Naive thymus-derived CD4-positive, alpha-beta T cell (primary cell): ENCODE results near the gene NUP98. TPM values are rescaled to one million over a fixed set of nuclear protein-coding genes. Genes with fewer than 3 reads are reported as not detected.
A peak's percentile ranks its signal among the peaks of the same experiment; 100 is the strongest.
"Not testable (repeated sequence)": the region's sequence is repeated elsewhere in the genome, so short reads cannot be mapped to it uniquely, and the experiment has no call there.

Experiments
- ATAC-seq: fragments of 150-1000 bp; cut with Tn5 transposase; 2 replicates; pipeline ENCODE4 v1.10.0; 2021; ENCODE audit warnings: mild to moderate bottlenecking, moderate library complexity
- CTCF ChIA-PET: fragments of 350-600 bp; sonication (Branson Sonifier 250); formaldehyde crosslinking; loops from one replicate; lab custom pipeline; 2021; ENCODE audit warnings: antibody characterized with exemption; lab: Charles Lee
- POLR2A ChIA-PET: fragments of 350-600 bp; sonication (Branson Sonifier 250); formaldehyde crosslinking; loops from one replicate; lab custom pipeline; 2021; ENCODE audit warnings: antibody characterized with exemption, inconsistent platforms; lab: Charles Lee
- DNase-seq, 9 donors: peaks; one replicate each; pipeline versions ENCODE4 v3.0.0 to v3.0.0-alpha.2; 2020 to 2022; ENCODE audit warnings: mixed read lengths in 1 of 9
- H3K27ac ChIP-seq: one replicate; pipeline ENCODE4 v1.7.0; 2013; ENCODE audit warnings: mild to moderate bottlenecking, low read depth, low read length, moderate library complexity
- H3K27me3 ChIP-seq, 2 donors: one replicate each; pipeline ENCODE4 v1.7.0; 2013; ENCODE audit warnings: low read length in 2 of 2, mild to moderate bottlenecking in 2 of 2, moderate library complexity in 2 of 2; ENCODE audit not compliant: control insufficient read depth in 2 of 2, insufficient read depth in 2 of 2
- H3K36me3 ChIP-seq, 3 experiments: 1 replicate in 2 of 3; 2 replicates in 1 of 3; pipeline ENCODE4 v1.7.0; 2013; ENCODE audit warnings: low read length in 3 of 3, mild to moderate bottlenecking in 3 of 3, moderate library complexity in 1 of 3; ENCODE audit not compliant: insufficient read depth in 3 of 3, control insufficient read depth in 2 of 3
- H3K4me1 ChIP-seq, 2 donors: one replicate each; pipeline ENCODE4 v1.7.0; 2013; ENCODE audit warnings: low read length in 2 of 2, mild to moderate bottlenecking in 2 of 2, moderate library complexity in 1 of 2; ENCODE audit not compliant: control insufficient read depth in 2 of 2, insufficient read depth in 2 of 2
- H3K4me3 ChIP-seq: 2 replicates; pipeline ENCODE4 v1.7.0; 2013; ENCODE audit warnings: mild to moderate bottlenecking, low read length
- H3K9me3 ChIP-seq, 3 experiments: 1 replicate in 2 of 3; 2 replicates in 1 of 3; pipeline ENCODE4 v1.7.0; 2013; ENCODE audit warnings: low read length in 3 of 3; ENCODE audit not compliant: control insufficient read depth in 2 of 3
- H3K27ac Mint-ChIP-seq, 9 donors: one replicate each; pipeline ENCODE4 v1.8.0; 2020 to 2022; ENCODE audit warnings: mixed read lengths in 9 of 9, mild to moderate bottlenecking in 8 of 9, moderate library complexity in 5 of 9, inconsistent platforms in 2 of 9
- H3K27me3 Mint-ChIP-seq, 5 donors: one replicate each; pipeline ENCODE4 v1.8.0; 2021 to 2022; ENCODE audit warnings: mixed read lengths in 5 of 5, mild to moderate bottlenecking in 1 of 5
- H3K36me3 Mint-ChIP-seq, 5 donors: one replicate each; pipeline ENCODE4 v1.8.0; 2020 to 2022; ENCODE audit warnings: mixed read lengths in 5 of 5, mild to moderate bottlenecking in 3 of 5, inconsistent platforms in 1 of 5
- H3K4me1 Mint-ChIP-seq, 7 donors: one replicate each; pipeline ENCODE4 v1.8.0; 2020 to 2022; ENCODE audit warnings: mixed read lengths in 7 of 7, mild to moderate bottlenecking in 3 of 7, inconsistent platforms in 1 of 7
- H3K4me3 Mint-ChIP-seq, 10 donors: one replicate each; pipeline ENCODE4 v1.8.0; 2020 to 2022; ENCODE audit warnings: mild to moderate bottlenecking in 10 of 10, mixed read lengths in 10 of 10, moderate library complexity in 6 of 10, inconsistent platforms in 2 of 10
- H3K9me3 Mint-ChIP-seq, 11 donors: one replicate each; pipeline ENCODE4 v1.8.0; 2020 to 2022; ENCODE audit warnings: mixed read lengths in 11 of 11, mild to moderate bottlenecking in 4 of 11, inconsistent platforms in 1 of 11, moderate library complexity in 1 of 11
- intact Hi-C, 2 donors: fragments of 100-400 bp; cut with micrococcal nuclease; formaldehyde crosslinking; loops; one replicate each; pipeline ENCODE4 v1.15.1; 2023
- polyA plus RNA-seq, 2 donors: library from polyadenylated mRNA; unstranded; fragments of 300-500 nt; fragmentation: Illumina TruSeq; gene quantifications; one replicate each; pipeline ENCODE4 v1.2.3, GENCODE V29; 2021
- total RNA-seq, 6 experiments: library from RNA in 5 of 6; stranded (reverse) in 5 of 6; gene quantifications; 1 replicate in 5 of 6; 2 replicates in 1 of 6; pipeline ENCODE4 v1.2.3 and lab custom pipeline; 2021 to 2026

The NUP98 gene
- total and polyA plus RNA-seq, 7 experiments from 2014 or later = 45.0 to 137 (median 104) TPM

DNA sequence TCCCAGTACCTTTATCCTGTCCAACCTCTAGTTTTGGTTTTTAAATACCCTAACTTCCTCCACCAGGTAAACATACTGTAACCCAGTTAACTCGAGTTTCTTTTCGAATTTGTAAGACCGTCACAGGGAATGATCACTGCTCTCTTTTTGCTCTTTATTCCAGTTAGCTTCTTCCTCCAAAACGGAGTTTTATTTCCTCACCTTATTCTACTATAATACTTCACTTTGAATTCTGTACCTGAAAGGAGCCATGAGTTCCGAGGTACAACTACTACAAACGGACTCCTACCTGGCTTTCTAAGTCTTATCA, 1.4 kb downstream of the NUP98 start:
- no peak for DNase-seq
- peak overlapping the region; percentile 96 for H3K4me3 ChIP-seq

DNA sequence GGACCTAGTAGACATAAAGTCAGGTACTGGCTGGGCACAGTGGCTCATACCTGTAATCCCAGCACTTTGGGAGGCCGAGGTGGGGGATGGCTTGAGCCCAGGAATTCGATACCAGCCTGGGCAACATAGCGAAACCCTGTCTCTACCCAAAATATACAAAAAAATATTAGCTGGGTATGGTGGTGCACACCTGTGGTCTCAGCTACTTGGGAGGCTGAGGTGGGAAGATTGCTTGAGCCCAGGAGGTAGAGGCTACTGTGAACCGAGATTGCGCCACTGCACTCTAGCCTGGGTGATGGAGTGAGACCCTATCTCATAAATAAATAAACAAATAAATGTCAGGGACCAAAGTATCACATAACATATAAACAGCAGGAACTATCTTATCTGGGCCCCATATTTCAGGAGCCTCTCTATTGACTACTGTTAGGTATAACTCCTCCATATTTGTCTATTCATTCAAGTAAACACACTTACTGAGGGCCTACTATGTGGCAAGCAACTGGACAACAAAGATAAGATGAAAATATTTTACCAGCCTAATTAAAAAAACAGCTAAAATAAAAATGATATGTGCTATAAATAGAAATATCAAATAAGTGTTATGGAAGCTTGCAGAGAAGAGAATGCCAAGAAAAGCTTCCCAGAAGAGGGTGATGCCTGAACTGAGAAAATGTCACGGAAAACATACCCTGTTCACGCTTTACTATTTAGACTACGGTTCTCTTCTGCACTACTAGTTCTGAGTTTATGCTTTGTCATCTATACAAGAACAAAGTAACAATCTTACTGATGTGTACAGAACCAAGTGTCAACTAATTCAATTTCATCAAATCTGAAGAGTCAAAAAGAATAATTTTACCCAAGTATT, 2.0 kb downstream of the NUP98 start:
- H3K4me1 Mint-ChIP-seq = peaks cover 17 to 69% (median 58%) of the 10 kb centered on the region in 7 donors
- Histone ChIP-seq H3K27ac (peak overlapping the region; percentile 99), H3K9me3 (no peaks in the 10 kb centered on the region), H3K4me3 (peak overlapping the region; percentile 96), H3K27me3 (no peaks in the 10 kb centered on the region), H3K4me1 (peaks cover 25 to 30% of the 10 kb centered on the region in 2 donors), H3K36me3 (peaks cover 0 to 18% (median 5%) of the 10 kb centered on the region in 3 experiments)
- H3K4me3 Mint-ChIP-seq = peak overlapping the region; percentile 87 to 98 (median 96)
- intact Hi-C loops = loop anchor here (2.0 to 5.0 kb wide), 3 partner anchors 29 to 418 kb away; partner anchors contain the start of gene ZNF195 (in 1 of the 2)
- peaks cover 0 to 6% (median 0%) of the 10 kb centered on the region in 11 donors for H3K9me3 Mint-ChIP-seq
- ChIA-PET CTCF (interaction anchor here (0.6 to 1.9 kb wide), 3 partner anchors 12 to 278 kb away, joined by 3 to 5 read pairs (median 3); partner anchors contain the start of gene PGAP2), POLR2A (interaction anchor here (0.6 to 5.1 kb wide), 7 partner anchors 10 to 278 kb away, joined by 3 to 38 read pairs (median 5); partner anchors contain the start of genes PGAP2 and RHOG)
- ATAC-seq = no peak
- peaks cover 0 to 2% (median 0%) of the 10 kb centered on the region in 5 donors for H3K27me3 Mint-ChIP-seq
- H3K27ac Mint-ChIP-seq = peak overlapping the region; percentile 96 to 100 (median 99)
- no peak for DNase-seq
- H3K36me3 Mint-ChIP-seq = peaks cover 3 to 21% (median 6%) of the 10 kb centered on the region in 5 donors

More for the DNA sequence above, 1.4 kb downstream of the NUP98 start:
- ATAC-seq = no peak
- Histone ChIP-seq H3K4me1 (peaks cover 25 to 27% of the 10 kb centered on the region in 2 donors), H3K9me3 (no peaks in the 10 kb centered on the region), H3K27me3 (no peaks in the 10 kb centered on the region), H3K36me3 (peaks cover 0 to 18% (median 5%) of the 10 kb centered on the region in 3 experiments), H3K27ac (peak overlapping the region; percentile 99)
- intact Hi-C loops = loop anchor here (2.0 to 5.0 kb wide), 3 partner anchors 29 to 419 kb away; partner anchors contain the start of gene ZNF195 (in 1 of the 2)
- Mint-ChIP-seq H3K4me3 (peak overlapping the region; percentile 87 to 98 (median 96)), H3K27ac (peak overlapping the region; percentile 96 to 100 (median 99)), H3K4me1 (peaks cover 11 to 66% (median 55%) of the 10 kb centered on the region in 7 donors), H3K36me3 (peaks cover 3 to 19% (median 6%) of the 10 kb centered on the region in 5 donors), H3K27me3 (peaks cover 0 to 2% (median 0%) of the 10 kb centered on the region in 5 donors), H3K9me3 (peaks cover 0 to 6% (median 0%) of the 10 kb centered on the region in 11 donors)
- ChIA-PET CTCF (interaction anchor here (0.6 to 1.9 kb wide), 3 partner anchors 12 to 277 kb away, joined by 3 to 5 read pairs (median 3); partner anchors contain the start of gene PGAP2), POLR2A (interaction anchor here (0.6 to 5.1 kb wide), 9 partner anchors 8 to 277 kb away, joined by 3 to 38 read pairs (median 4); partner anchors contain the start of genes PGAP2 and RHOG)

DNA sequence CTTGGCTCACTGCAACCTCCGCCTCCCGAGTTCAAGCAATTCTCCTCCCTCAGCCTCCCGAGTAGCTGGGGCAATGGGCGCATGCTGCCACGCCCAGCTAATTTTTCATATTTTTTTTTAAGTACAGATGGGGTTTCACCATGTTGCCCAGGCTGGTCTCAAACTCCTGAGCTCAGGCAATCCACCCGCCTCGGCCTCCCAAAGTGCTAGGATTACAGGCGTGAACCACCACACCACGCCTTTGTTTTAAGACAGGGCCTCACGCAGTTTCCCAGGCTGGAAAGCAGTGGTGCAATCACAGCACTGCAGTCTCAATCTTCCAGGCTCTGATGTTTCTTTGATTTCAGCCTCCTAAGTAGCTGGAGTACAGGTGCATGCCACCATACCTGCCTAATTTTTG, 3.0 kb downstream of the NUP98 start:
- CTCF ChIA-PET, H3K9me3 Mint-ChIP-seq, intact Hi-C loops, H3K4me3 ChIP-seq, H3K27me3 Mint-ChIP-seq, H3K9me3 ChIP-seq, ATAC-seq, POLR2A ChIA-PET, DNase-seq, H3K27me3 ChIP-seq: not testable (repeated sequence)
- Histone ChIP-seq H3K36me3 (peaks cover 0 to 18% (median 5%) of the 10 kb centered on the region in 3 experiments), H3K27ac (peak overlapping the region; percentile 99), H3K4me1 (peaks cover 25 to 30% of the 10 kb centered on the region in 2 donors)
- peaks cover 3 to 22% (median 6%) of the 10 kb centered on the region in 5 donors for H3K36me3 Mint-ChIP-seq
- H3K27ac Mint-ChIP-seq = peak overlapping the region in 7 of 9 donors; percentile 33 to 100 (median 53)
- peak overlapping the region in 8 of 10 donors; percentile 23 to 96 (median 53) for H3K4me3 Mint-ChIP-seq
- peaks cover 24 to 71% (median 59%) of the 10 kb centered on the region in 7 donors for H3K4me1 Mint-ChIP-seq

DNA sequence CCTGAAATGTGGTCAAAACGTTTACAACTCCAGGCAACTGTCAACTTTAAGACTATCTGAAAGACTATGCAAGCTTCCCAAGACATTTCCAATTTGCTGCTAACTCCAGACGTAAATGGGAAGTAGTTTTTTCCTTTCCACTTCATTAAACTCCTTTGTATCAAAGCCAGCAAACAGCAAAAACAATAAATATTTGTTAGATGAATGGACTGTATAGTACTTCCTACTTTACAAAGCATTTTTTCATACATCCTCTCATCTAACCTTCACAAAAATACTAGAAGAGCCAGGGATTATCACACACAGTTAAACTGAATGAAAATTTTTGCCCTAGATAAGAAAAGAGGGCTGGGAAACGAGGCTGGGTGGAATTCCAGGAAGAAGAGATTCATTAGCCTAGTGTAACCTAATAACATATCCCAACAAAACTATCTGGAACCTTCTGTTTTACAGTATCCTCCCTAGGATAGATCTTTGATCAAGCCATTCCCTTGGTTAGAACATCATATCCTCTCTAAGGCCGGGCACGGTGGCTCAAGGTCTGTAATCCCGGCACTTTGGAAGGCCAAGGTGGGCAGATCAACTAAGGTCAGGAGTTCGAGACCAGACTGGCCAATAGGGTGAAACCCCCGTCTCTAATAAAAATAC, 10.4 kb downstream of the NUP98 start:
- POLR2A ChIA-PET = interaction anchor here (1.0 kb wide), 1 partner anchor 11 kb away, joined by 3 read pairs; no protein-coding TSS in a partner anchor

DNA sequence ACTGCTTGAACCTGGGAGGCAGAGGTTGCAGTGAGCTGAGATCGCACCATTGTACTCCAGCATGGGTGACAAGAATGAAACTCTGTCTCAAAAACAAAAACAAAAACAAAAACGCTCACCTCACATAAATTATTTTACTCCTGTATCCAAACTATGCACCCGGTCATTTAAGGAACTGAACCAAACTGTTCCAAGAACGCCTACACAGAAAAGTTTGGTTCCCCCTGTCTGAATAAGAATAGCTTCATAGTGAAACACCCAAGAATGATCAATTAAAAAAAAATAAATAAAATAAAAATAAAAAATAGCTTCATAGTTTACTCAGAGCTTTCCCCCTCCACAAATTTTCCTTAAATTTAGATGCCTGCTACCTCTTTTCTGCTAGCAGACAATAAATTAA, 13.7 kb downstream of the NUP98 start:
- POLR2A ChIA-PET = interaction anchor here (0.5 to 1.6 kb wide), 3 partner anchors 14 to 289 kb away, joined by 3 to 5 read pairs (median 4); partner anchors contain the start of genes NUP98 and STIM1
- H3K36me3 ChIP-seq = peaks cover 5 to 22% (median 7%) of the 10 kb centered on the region in 3 experiments
- peaks cover 36 to 74% (median 66%) of the 10 kb centered on the region in 7 donors for H3K4me1 Mint-ChIP-seq
- DNase-seq (no peak), ATAC-seq (no peak)
- H3K4me3 ChIP-seq = no peak overlapping the region
- no peaks in the 10 kb centered on the region for H3K9me3 ChIP-seq
- peak overlapping the region in 4 of 10 donors; percentile 15 to 55 (median 29) for H3K4me3 Mint-ChIP-seq
- peaks cover 16 to 25% of the 10 kb centered on the region in 2 donors for H3K4me1 ChIP-seq
- intact Hi-C loops = loop anchor here in 1 of 2 donors (2.0 kb wide), 1 partner anchor 25 kb away; the partner anchor contains the start of gene PGAP2
- peak overlapping the region in 8 of 9 donors; percentile 39 to 99 (median 90) for H3K27ac Mint-ChIP-seq
- H3K27ac ChIP-seq = no peak overlapping the region
- no peaks in the 10 kb centered on the region for H3K27me3 Mint-ChIP-seq
- CTCF ChIA-PET = interaction anchor here (0.7 to 1.5 kb wide), 3 partner anchors 12 to 66 kb away, joined by 3 to 6 read pairs (median 3); no protein-coding TSS in a partner anchor
- no peaks in the 10 kb centered on the region for H3K9me3 Mint-ChIP-seq
- no peaks in the 10 kb centered on the region for H3K27me3 ChIP-seq
- H3K36me3 Mint-ChIP-seq = peaks cover 3 to 28% (median 18%) of the 10 kb centered on the region in 5 donors

More for the DNA sequence above, 10.4 kb downstream of the NUP98 start:
- ATAC-seq = no peak
- H3K27ac Mint-ChIP-seq = peak overlapping the region; percentile 81 to 97 (median 89)
- CTCF ChIA-PET = no interaction called here
- no peaks in the 10 kb centered on the region for H3K9me3 ChIP-seq
- H3K4me3 ChIP-seq = no peak overlapping the region
- peaks cover 0 to 20% (median 9%) of the 10 kb centered on the region in 5 donors for H3K36me3 Mint-ChIP-seq
- no peaks in the 10 kb centered on the region for H3K27me3 Mint-ChIP-seq
- peak overlapping the region in 7 of 10 donors; percentile 24 to 75 (median 63) for H3K4me3 Mint-ChIP-seq
- no peak for DNase-seq
- intact Hi-C loops = no loop called here
- H3K4me1 Mint-ChIP-seq = peaks cover 44 to 83% (median 73%) of the 10 kb centered on the region in 7 donors
- H3K27ac ChIP-seq = peak overlapping the region; percentile 50
- H3K36me3 ChIP-seq = no peaks in the 10 kb centered on the region
- H3K9me3 Mint-ChIP-seq = no peaks in the 10 kb centered on the region
- no peaks in the 10 kb centered on the region for H3K27me3 ChIP-seq
- peaks cover 16 to 28% of the 10 kb centered on the region in 2 donors for H3K4me1 ChIP-seq
